Retinal pigment epithelial cell (primary cell): ENCODE data around the gene NDUFAF2.
"Not testable (repeated sequence)": the region's sequence is repeated elsewhere in the genome, so short reads cannot be mapped to it uniquely, and the experiment has no call there.

ENCODE experiments used
- DNase-seq: peaks from one replicate; pipeline ENCODE4 v3.0.0-alpha.2; 2010; ENCODE audit warnings: low read depth
- H3K4me3 ChIP-seq: 2 replicates; pipeline ENCODE4 v1.5.1; 2011; ENCODE audit warnings: mild to moderate bottlenecking, low read length, control low read depth, moderate library complexity
- TF ChIP-seq, protein P1 (sequence below): conservative IDR thresholded peaks from 2 replicates; pipeline ENCODE4 v1.5.1; 2011; ENCODE audit warnings: low read depth, low read length, control low read depth, inconsistent platforms

The NDUFAF2 gene

DNA sequence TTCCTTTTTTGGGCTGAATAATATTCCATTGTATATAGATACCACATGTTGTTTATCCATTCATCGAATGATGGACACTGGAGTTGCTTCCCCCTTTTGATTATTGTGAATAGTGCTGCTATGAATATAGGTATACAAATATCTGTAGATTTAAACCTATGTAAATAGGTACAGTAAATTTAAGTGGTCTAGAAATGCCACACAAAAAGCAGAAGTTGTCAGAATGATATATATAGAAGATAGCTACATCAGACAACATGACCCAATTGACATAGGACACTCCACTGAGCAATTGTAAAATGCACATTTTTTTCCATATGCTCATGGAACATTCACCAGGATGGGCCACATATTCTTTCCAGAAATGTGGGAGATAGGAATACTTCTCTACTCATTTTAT lies 139.7 kb downstream of the NDUFAF2 start:
- H3K4me3 ChIP-seq = no peak overlapping the region
- TF ChIP-seq, protein P1, sequence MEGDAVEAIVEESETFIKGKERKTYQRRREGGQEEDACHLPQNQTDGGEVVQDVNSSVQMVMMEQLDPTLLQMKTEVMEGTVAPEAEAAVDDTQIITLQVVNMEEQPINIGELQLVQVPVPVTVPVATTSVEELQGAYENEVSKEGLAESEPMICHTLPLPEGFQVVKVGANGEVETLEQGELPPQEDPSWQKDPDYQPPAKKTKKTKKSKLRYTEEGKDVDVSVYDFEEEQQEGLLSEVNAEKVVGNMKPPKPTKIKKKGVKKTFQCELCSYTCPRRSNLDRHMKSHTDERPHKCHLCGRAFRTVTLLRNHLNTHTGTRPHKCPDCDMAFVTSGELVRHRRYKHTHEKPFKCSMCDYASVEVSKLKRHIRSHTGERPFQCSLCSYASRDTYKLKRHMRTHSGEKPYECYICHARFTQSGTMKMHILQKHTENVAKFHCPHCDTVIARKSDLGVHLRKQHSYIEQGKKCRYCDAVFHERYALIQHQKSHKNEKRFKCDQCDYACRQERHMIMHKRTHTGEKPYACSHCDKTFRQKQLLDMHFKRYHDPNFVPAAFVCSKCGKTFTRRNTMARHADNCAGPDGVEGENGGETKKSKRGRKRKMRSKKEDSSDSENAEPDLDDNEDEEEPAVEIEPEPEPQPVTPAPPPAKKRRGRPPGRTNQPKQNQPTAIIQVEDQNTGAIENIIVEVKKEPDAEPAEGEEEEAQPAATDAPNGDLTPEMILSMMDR = no peak

DNA sequence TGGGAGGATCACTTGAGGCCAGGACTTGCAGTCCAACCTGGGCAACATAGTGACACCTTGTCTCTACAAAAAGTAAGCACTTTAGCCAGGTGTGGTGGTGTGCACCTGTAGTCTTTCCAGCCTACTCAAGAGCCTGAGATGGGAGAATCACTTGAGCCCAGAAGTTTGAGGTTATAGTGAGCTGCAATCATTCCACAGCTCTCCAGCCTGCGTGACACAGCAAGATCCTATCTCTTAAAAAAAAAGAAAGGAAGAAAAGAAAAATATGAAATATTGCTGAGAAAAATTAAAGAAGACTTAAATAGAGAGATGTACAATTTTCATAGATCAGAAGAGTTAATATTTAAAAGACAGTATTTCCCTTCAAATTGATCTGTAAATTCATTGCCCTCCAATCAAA lies 140.9 kb downstream of the NDUFAF2 start:
- no peak for DNase-seq
- TF ChIP-seq, protein P1 = no peak
- no peak overlapping the region for H3K4me3 ChIP-seq

More for the DNA sequence above, 139.7 kb downstream of the NDUFAF2 start:
- DNase-seq = no peak

DNA sequence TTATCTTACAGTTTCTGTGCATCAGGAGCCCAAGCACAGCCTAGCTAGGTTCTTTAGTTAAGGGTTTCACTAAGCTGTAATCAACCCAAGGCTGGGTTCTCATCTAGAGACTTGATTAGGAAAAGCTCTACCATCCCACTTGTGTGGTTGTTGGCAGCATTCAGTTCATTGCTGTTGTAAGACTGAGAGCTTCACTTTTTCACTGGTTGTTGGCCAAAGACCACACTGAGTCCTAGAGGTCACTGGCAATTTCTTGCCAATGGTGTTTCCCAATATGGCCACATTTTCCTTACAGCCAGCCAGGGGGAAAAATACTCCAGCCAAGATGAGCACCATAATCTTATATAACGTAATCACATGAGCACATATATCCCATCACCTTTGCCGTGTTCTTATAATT lies 142.9 kb downstream of the NDUFAF2 start:
- TF ChIP-seq, protein P1 = no peak
- no peak for DNase-seq
- no peak overlapping the region for H3K4me3 ChIP-seq

DNA sequence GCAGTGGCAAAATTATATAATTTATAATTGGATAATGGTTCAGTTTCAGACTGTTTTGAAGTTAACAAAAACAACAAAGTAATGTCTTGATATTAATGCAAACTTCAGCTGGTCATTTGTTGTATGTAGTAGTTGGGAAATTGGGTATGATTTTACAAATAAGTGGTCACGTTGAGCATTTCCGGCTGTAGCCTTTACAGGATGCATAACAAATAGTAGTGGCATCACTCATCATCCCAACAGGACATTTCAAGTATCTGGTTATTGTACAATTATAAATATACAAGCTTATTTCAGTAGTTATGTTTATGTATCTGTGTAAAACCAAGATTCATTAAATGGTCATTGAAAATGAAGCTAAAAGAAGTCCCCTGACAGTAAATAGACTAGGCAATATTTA lies 144.3 kb downstream of the NDUFAF2 start:
- TF ChIP-seq, protein P1 = no peak
- no peak for DNase-seq
- H3K4me3 ChIP-seq = no peak overlapping the region

DNA sequence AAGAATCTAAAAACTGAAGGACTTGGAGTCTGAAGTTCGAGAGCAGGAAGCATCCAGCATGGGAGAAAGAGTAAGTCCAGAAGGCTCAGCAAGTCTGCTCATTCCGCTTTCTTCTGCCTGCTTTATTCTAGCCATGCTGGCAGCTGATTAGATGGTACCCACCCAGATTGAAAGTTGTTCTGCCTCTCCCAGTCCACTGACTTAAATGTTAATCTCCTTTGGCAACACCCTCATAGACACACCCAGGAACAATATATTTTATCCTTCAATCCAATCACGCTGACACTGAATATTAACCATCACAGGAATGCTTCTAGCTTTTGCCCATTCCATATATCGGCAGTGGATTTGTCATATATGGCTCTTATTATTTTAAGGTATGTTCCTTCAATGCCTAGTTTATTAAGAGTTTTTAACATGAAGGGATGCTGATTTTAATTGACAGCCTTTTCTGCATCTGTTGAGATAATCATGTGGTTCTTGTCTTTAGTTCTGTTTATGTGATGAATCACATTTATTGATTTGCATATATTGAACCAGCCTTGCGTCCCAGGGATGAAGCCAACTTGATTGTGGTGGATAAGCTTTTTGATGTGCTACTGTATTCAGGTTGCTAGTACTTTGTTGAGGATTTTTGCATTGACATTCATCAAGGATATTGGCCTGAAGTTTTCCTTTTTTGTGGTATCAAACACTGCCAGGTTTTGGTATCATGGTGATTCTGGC lies 148.2 kb downstream of the NDUFAF2 start:
- DNase-seq = not testable (repeated sequence)

DNA sequence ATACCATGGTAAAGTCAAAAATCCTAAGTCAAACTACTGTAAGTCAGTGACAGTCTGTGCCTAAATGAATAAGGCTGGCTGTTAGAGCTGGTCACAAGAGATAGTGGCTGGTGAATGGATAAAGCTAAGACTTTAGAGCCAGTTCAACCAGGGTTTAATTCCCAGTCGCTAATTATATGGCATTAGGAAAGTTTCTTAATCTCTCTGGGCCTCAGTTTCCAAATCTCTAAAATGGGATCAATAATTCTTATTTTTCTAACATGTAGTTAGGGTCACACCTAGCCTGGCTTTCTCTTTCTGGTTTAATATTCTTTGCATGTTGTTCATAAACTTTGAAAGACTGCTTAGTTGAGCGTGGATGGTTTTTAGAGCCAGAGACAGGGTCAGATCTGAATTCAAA lies 152.5 kb downstream of the NDUFAF2 start:
- DNase-seq = no peak
- TF ChIP-seq, protein P1 = no peak
- no peak overlapping the region for H3K4me3 ChIP-seq

More for the DNA sequence above, 148.2 kb downstream of the NDUFAF2 start:
- not testable (repeated sequence) for H3K4me3 ChIP-seq

DNA sequence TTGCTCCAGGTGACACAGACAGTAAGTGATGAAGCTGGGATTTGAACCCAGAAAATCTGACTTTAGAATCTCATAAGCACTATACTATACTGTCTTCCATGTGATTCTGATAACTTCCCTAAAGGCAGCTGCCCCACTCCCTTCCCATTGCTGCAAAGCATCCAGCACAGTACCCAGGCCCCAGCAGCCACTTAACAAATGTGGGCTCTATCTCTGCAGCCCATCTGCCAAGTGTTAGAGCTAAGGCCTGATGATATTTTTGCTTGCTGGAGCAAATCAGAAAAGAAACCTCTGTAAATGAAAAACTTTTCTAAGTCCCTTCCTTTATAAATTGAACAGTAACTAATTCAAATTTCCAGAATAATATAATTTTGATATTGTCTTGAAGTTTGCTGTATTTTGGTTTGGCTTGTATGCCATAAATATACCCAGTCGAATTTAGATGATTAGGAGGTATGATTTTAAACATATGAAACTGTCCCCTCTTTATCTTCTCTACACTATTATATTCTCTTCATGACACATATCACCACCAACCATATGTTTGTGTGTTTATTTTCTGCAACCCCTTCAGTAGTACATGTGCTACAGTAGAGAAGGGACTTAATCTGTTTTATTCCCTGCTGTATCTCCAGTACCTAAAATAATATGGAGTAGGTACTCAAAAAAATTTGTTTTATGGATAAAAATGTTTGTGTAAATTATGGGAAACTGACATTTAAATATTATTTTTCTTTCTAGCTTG lies 153.4 kb downstream of the NDUFAF2 start:
- H3K4me3 ChIP-seq = no peak overlapping the region
- DNase-seq = no peak
- TF ChIP-seq, protein P1 = no peak
